GM19351 (cell line): ENCODE data around the gene SLC25A10.

Experiments used
- ATAC-seq: cut with Tn5 transposase; IDR thresholded peaks from one replicate; pipeline ENCODE4 v1.9.1; 2021; ENCODE audit warnings: mild to moderate bottlenecking, moderate library complexity; ENCODE audit not compliant: unreplicated experiment

Gene SLC25A10

DNA sequence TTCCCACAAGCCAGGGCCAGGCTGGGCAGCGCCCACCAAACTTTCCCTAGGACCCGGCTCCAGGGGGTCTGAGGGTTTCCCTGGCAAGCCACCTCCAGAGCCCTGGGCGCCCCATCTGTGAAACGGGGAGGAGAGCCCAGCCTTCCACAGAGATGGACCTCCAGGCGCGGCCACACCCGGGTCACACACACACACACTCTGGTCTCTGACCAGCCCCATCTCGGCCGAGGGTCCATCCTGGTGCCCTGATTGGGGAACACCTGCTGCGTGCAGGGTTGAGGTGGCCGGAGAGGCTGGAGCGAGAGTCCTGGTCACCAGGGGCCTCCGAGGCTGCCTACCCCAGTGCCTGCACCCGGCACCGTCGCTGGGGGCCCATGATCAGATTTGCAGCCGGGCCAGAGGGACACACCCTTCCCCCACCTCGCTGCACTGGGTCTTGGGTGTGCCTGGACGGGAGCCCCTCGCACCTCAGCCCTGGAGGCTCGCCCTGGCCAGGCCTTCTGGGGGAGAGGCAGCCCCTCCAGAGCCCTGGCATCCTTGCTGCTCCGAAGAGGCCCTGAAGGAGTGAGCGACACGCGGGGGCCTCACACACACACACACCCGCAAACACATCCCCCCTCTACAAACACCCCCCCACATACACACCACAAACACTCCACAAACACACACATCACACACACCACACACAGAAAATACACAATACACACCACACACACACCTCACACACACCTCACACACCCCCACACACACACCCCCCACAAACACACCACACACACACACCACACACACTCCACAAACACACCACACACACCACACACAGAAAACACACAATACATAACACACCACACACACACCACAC lies 29.7 kb downstream of the SLC25A10 start:
- ATAC-seq, result no peak
